GM21381 (cell line): ENCODE measurements around the gene IGFL2.
"Not testable (repeated sequence)": the region's sequence is repeated elsewhere in the genome, so short reads cannot be mapped to it uniquely, and the experiment has no call there.

Source experiments
- ATAC-seq: cut with Tn5 transposase; IDR thresholded peaks from one replicate; pipeline ENCODE4 v1.9.1; 2021; ENCODE audit warnings: mild to moderate bottlenecking, moderate library complexity; ENCODE audit not compliant: unreplicated experiment

The IGFL2 gene

DNA sequence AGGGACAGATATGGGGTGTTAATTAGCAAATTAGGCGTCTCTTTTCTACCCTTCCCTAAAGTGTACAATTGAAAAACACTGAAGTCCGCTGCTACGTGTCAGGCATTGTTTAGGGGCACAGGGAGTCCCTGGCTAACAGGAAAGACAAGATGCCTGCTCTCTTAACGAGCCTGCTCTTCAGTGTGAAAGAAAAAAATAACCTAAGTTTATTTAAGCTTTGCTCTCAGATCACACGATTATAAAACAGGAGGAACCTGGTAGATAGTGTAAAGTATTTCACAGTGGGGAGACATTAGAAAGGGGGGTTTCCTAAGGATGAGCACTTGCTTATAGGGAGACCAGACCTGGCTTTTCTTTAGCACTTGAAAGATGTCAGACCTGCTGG is 38.7 kb downstream of the IGFL2 start:
- no peak for ATAC-seq

DNA sequence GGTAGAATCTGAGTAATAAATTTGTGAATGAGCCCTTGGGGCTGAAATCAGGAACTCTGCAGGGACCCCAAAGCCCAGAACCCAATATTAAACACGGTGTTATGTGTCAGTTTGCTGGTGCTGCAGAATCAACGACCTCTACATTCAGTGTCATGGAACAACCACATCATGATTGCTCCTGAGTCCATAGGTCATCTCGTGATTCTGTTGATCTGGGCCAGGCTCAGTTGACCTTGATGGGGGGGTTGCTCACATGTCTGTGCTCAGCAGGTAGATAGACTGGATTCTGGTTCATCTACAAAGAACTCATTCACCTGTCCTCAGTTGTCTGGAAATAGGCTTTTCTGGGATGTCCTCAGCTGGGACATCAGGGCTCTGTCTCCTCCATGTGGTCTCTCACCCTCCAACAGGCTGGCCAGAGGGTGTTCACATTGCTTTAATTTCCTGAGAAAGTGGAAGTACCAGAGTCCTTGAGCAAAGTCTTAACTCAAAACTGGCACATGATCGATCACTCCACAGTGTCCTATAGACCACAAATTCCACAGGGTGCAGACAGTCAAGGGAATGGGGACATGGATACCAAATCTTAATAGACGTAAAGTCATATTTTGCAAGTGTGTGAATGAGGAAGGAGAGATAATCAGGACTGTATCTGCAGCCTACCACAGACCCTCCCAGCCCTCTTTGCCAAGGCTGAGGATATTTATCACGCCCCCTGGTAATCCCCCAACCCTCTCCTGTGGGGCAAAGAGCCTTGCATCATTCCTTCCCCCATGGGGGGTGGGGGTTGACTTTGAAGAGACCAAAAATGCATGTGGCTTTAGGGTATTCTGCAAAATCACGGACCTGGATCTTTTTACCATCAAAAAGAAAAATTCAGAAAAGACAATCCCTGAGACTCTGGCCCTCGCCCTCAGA is 42.2 kb downstream of the IGFL2 start:
- no peak for ATAC-seq

DNA sequence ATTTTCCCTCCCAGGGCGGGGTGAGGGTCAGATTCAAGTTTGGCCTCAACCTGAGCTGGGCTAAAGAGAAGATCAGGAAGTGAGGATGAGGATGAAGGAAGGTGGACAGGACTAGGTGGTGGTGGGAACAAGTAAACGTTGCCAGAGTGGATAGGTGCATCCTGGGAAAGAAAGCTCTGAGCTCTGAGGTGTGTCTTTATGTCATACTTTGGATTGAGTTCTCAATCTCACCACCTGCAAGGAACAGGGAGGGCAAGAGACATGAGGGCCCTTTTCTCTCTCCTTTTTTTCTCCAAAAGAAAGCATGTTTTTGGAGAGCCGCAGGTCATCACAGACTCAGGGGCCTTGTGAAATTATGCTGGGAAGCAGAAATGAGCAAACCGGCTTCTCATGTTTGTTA is 43.3 kb downstream of the IGFL2 start:
- ATAC-seq = no peak

DNA sequence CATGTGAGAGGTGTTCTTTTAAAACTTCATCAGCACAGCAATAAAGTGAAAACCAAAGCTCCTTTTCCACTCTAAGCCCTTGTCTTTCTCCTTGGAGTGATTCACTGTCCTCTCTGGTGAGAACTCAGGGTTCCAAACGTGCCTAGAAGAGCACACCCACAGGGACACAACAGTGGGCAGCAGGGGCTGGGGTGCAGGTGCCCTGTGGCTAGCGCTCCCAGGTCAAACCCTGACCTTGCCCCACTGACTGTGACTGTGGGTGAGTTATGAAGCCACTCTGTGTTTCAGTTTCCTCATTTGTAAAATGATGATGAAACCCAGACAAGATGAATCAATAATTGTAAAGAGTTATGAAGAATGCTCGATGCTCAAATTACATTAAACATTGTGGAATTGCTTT is 43.9 kb downstream of the IGFL2 start:
- no peak for ATAC-seq

GRCh38 chr19:46192626-46192991 is 44.6 kb downstream of the IGFL2 start:
- ATAC-seq = not testable (repeated sequence)

- no peak for ATAC-seq
Observed at GRCh38 chr19:46192992-46193650, 45.1 kb downstream of the IGFL2 start.

- no peak for ATAC-seq
Observed at GRCh38 chr19:46193678-46194077, 45.6 kb downstream of the IGFL2 start.

DNA sequence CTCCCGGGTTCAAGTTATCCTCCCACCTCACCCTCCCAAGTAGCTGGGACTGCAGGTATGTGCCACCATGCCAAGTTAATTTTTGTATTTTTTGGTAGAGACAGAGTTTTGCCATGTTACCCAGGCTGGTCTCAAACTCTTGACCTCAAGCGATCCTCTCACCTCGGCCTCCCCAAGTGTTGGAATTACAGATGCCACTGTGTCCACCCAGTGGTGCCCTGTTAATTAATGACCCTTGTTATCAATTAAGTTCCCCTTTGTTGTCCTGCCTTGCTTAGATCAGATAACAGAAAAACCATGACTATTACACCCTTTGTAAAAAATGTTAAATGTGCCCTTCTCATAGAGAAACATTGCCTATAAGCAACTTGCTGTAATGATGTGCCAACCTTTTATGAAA is 47.1 kb downstream of the IGFL2 start:
- ATAC-seq = no peak

DNA sequence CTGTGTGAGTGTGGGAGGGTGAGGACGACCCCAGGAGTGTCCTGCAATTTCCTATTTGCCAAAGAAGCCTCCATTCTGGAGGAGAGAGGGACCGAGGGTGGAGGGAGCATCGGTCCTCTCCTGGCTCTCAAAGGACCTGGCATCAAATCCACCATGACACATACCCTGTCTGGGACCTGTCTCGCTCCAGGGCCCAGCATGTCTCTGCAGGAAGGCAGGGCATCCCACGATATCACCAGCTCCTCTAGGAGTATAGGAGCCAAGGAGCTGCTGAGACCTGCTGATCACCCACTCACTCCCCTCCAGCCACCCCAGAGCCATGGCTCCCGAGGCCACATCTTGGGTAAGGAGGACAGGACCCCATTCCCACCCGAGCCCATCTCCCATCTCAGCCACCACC is 47.9 kb downstream of the IGFL2 start:
- not testable (repeated sequence) for ATAC-seq

GRCh38 chr19:46196410-46197124 is 48.5 kb downstream of the IGFL2 start:
- ATAC-seq = no peak

DNA sequence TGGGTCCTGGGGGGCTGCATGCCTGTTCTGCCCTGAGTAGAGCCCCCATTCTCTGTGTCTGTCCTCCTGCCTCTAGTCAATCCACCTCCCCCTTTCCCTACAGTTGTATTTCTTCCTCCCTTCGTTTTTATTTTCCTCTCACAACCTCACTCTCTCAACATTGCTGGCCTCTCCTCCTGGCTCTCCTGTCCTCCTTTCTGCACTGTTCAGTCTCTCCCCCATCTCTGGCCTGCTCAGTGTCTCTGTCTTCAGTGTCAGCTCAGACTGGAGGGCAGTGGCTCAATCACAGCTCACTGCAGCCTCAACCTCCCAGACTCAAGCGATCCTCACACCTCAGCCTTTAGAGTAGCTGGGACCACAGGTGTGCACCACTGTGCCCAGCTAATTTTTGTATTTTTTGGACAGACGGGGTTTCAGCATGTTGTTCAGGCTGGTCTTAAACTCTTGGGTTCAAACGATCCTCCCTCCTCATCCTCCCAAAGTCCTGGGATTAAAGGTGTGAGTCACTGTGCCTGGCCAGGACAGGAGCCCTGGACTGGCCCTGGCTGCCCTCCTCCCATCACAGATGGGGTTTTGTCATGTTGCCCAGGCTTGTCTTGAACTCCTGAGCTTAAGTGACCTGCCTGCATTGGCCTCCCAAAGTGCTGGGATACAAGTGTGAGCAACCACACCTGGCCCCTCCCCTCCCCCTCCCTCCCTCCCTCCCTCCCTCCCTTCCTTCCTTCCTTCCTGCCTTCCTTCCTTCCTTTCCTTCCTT is 49.5 kb downstream of the IGFL2 start:
- no peak for ATAC-seq

DNA sequence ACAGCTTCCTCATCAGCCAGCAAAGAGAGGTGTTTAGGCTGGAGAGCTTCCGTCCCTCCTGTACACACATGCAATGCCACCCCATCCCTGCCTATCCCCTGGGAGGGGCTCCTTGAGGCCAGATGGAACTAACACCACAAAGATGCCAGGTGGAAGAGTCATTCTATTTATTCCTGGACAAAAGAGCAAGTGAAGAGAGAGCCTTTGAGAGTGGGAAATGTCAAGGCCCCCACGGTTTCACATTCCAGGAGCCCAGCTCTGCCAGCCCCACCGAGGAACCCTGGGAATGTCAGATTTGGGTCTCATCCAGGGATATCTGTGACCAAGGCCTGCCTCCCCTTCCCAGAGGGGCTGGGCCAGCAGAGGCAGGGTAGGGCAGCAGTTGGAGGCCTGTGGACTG is 50.7 kb downstream of the IGFL2 start:
- no peak for ATAC-seq

DNA sequence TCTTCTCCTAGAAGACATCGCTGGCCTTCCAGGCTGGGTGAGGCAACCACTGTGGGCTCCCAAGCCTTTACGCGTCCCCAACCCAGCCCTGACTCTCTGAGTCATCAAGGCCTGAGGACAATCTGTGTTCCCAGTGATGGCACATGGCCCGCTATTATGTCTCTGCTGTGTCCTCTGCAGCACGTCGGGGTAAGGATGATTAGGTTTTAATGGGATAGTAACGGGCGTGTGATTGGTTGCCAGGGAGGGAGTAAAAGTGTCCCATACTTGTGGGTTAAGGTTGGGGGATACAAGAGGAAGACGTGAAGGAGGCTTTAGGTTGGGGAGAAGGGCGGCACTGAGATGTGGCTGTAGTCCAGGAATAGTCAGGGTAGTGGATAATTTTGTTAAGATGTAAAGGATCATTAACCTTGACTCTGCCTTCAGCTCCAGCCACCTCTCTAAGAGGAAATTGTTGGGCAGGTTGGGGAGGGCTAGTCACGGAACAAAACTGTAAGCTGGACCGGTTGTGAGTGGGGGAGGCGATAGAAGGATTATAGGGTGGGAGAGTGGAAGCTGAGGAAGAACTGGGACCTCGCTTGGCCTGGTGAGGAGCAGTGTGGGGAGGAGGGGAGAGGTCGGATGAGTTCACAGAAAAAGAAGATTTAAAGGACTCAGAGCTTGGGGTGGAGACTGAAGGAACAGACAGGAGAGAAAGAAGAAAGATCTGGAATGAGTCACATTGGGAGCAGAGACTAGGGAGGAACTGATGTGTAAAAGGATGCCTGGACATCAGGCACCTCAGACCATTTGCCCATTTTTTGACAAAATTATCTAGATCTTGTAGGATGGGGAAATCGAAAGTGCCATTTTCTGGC is 53.6 kb downstream of the IGFL2 start:
- ATAC-seq = no peak

DNA sequence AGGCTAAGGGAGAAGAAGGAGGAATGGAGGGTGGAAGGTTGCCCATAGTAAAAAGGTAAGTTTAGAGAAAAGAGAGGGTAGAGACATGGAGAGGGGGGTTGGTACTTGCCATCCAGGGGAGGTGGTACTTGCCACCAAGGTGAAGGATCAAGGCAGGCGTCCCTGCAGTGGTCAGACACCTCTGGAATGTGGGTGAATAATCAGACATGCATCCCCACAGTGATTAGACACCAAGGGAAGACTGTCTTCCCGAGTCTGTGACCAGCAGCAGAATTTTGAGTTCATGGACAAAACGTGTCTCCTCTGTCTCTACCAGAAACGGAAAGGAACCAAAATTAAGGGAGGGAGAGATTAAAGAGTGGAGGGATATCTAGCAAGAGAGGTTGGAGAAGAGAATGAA is 54.4 kb downstream of the IGFL2 start:
- no peak for ATAC-seq

GRCh38 chr19:46202872-46203860 is 55.1 kb downstream of the IGFL2 start:
- no peak for ATAC-seq

DNA sequence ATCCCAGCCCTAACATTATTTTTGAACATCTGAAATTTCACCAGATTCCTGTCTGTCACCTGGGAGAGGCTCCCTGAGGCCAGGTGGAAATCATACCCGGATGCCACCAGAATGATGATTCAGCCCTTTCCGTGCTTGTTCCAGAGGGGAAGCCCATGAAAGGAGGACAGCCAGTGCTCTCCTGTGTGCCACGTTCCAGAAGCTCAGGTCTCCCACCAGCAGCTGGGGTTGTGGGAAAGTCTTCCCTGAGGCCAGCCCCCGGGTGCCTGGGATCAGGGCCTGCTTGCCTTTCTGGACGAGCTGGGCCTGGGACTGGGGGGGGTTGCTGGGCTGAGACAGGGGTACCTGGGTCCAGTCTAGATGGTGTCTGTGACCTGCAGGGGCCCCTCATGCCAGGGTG is 56.0 kb downstream of the IGFL2 start:
- no peak for ATAC-seq

- ATAC-seq = no peak
Observed at GRCh38 chr19:46205183-46205984, 57.3 kb downstream of the IGFL2 start.

GRCh38 chr19:46206176-46206575 is 58.1 kb downstream of the IGFL2 start:
- ATAC-seq = no peak
